SK-N-SH (cell line): ENCODE measurements around the gene TMCC3.

Source experiments
- FOXM1 ChIP-seq: IDR thresholded peaks from 2 replicates; pipeline ENCODE4 v1.4.0; 2012; ENCODE audit warnings: low read depth, mild to moderate bottlenecking
- GABPA ChIP-seq: IDR thresholded peaks from 2 replicates; pipeline ENCODE4 v1.4.0; 2012; ENCODE audit warnings: low read depth, mild to moderate bottlenecking
- MEF2A ChIP-seq: IDR thresholded peaks from 2 replicates; pipeline ENCODE4 v1.4.0; 2012; ENCODE audit warnings: low read depth, borderline replicate concordance
- NFIC ChIP-seq: IDR thresholded peaks from 2 replicates; pipeline ENCODE4 v1.4.0; 2012; ENCODE audit warnings: borderline replicate concordance
- RCOR1 ChIP-seq: fragments of 150-350 bp; IDR thresholded peaks from 2 replicates; pipeline ENCODE4 v1.6.1; 2017; ENCODE audit warnings: antibody characterized with exemption, low read length
- SIN3A ChIP-seq: IDR thresholded peaks from 2 replicates; pipeline ENCODE4 v1.6.1; 2012; ENCODE audit warnings: low read depth, mild to moderate bottlenecking, low read length, moderate library complexity, borderline replicate concordance
- TAF1 ChIP-seq: IDR thresholded peaks from 2 replicates; pipeline ENCODE4 v1.6.1; 2012; ENCODE audit warnings: low read depth, mild to moderate bottlenecking, low read length, moderate library complexity, borderline replicate concordance
- YY1 ChIP-seq: IDR thresholded peaks from 2 replicates; pipeline ENCODE4 v1.4.0; 2012; ENCODE audit warnings: low read depth, mild to moderate bottlenecking
- ZBTB33 ChIP-seq: IDR thresholded peaks from 2 replicates; pipeline ENCODE4 v1.4.0; 2012; ENCODE audit warnings: low read depth, borderline replicate concordance
- TF ChIP-seq, protein P1 (sequence below): fragments of 200-600 bp; sonication (generic); IDR thresholded peaks from 2 replicates; pipeline ENCODE4 v1.6.1; 2017; ENCODE audit warnings: antibody characterized with exemption, mild to moderate bottlenecking, moderate library complexity
- TF ChIP-seq, protein P2 (sequence below): IDR thresholded peaks from 2 replicates; pipeline ENCODE4 v1.4.0; 2012; ENCODE audit warnings: low read depth
- TF ChIP-seq, protein P3 (sequence below): IDR thresholded peaks from 2 replicates; pipeline ENCODE4 v1.4.0; 2012; ENCODE audit warnings: low read depth, borderline replicate concordance

- TF ChIP-seq MEF2A (no peak), YY1 (no peak), GABPA (no peak), TAF1 (no peak), FOXM1 (no peak), ZBTB33 (no peak), SIN3A (no peak), NFIC (no peak), RCOR1 (no peak)
- TF ChIP-seq, protein P1, sequence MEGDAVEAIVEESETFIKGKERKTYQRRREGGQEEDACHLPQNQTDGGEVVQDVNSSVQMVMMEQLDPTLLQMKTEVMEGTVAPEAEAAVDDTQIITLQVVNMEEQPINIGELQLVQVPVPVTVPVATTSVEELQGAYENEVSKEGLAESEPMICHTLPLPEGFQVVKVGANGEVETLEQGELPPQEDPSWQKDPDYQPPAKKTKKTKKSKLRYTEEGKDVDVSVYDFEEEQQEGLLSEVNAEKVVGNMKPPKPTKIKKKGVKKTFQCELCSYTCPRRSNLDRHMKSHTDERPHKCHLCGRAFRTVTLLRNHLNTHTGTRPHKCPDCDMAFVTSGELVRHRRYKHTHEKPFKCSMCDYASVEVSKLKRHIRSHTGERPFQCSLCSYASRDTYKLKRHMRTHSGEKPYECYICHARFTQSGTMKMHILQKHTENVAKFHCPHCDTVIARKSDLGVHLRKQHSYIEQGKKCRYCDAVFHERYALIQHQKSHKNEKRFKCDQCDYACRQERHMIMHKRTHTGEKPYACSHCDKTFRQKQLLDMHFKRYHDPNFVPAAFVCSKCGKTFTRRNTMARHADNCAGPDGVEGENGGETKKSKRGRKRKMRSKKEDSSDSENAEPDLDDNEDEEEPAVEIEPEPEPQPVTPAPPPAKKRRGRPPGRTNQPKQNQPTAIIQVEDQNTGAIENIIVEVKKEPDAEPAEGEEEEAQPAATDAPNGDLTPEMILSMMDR: no peak
- TF ChIP-seq, protein P2, sequence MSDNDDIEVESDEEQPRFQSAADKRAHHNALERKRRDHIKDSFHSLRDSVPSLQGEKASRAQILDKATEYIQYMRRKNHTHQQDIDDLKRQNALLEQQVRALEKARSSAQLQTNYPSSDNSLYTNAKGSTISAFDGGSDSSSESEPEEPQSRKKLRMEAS: no peak
- TF ChIP-seq, protein P3, sequence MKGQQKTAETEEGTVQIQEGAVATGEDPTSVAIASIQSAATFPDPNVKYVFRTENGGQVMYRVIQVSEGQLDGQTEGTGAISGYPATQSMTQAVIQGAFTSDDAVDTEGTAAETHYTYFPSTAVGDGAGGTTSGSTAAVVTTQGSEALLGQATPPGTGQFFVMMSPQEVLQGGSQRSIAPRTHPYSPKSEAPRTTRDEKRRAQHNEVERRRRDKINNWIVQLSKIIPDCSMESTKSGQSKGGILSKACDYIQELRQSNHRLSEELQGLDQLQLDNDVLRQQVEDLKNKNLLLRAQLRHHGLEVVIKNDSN: no peak
These were observed 9.1 kb upstream of the TMCC3 start for GRCh38 chr12:94659346-94659930.
